Choroid plexus epithelial cell (primary cell): ENCODE measurements around the gene FIP1L1.

Source experiments
- DNase-seq: peaks from one replicate; pipeline ENCODE4 v3.0.0-alpha.2; 2010; ENCODE audit warnings: low read depth
- H3K4me3 ChIP-seq: 2 replicates; pipeline ENCODE4 v1.5.1; 2011; ENCODE audit warnings: low read depth, mild to moderate bottlenecking, control low read depth, low read length, moderate library complexity
- CTCF ChIP-seq: conservative IDR thresholded peaks from 2 replicates; pipeline ENCODE4 v1.5.1; 2011; ENCODE audit warnings: low read depth, mild to moderate bottlenecking, control low read depth, inconsistent platforms, low read length, moderate library complexity

The FIP1L1 gene

GRCh38 chr4:53510321-53510720 lies 132.9 kb downstream of the FIP1L1 start:
- no peak for DNase-seq
- TF ChIP-seq CTCF: no peak
- H3K4me3 ChIP-seq: no peak overlapping the region
